Measurements from ENCODE around the gene ACOT8. TPM values are rescaled to one million over a fixed set of nuclear protein-coding genes. Genes with fewer than 3 reads are reported as not detected.

Gene ACOT8
- total and polyA plus RNA-seq, 10 of the 15 experiments (the other 5 are each of a cell fraction or from before 2014, with no cell fraction given): 5.1 to 47.9 (median 31.8) TPM

DNA sequence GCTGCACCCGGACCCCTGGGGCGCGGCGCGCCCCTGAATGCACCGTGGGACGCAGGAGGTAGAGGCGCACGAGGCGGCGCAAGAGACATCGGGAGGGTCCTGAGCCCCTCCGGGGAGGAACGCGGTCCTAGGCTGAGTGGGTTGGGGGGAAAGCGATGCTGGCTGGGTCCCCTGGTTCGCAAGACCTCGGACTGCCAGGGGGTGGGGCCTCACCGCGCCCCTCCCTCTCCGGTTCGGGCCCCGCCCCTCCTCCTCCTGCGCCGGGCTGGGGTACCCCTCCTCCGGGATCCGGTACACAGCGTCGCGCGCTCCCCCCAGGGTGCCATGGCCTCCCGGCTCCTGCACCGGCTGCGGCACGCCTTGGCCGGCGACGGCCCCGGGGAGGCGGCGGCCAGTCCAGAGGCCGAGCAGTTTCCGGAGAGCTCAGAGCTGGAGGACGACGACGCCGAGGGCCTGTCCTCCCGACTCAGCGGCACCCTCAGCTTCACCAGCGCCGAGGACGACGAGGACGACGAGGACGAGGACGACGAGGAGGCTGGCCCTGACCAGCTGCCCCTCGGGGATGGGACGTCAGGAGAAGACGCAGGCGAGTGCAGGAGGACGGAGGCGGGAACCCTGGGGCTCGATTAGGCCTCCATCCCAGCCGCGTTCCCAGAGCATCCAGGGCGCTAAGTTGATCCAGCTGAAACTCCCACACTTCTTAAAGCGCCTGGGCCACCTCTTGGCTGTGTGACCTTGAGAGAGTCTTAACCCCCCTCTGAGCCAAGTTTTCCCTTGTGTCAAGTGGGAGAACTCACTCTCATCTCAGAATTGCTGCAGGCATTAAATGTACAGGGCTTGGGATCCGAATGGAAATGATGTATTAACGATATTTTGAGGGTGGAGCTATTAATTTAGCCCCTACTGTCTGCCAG lies 23.1 kb downstream of the ACOT8 start (continued):
- TF ChIP-seq, protein P1, sequence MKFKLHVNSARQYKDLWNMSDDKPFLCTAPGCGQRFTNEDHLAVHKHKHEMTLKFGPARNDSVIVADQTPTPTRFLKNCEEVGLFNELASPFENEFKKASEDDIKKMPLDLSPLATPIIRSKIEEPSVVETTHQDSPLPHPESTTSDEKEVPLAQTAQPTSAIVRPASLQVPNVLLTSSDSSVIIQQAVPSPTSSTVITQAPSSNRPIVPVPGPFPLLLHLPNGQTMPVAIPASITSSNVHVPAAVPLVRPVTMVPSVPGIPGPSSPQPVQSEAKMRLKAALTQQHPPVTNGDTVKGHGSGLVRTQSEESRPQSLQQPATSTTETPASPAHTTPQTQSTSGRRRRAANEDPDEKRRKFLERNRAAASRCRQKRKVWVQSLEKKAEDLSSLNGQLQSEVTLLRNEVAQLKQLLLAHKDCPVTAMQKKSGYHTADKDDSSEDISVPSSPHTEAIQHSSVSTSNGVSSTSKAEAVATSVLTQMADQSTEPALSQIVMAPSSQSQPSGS (IDR thresholded peaks at IDR 0.05; ENCODE audit: low read length): no peak
- TF ChIP-seq STAT1 (conservative IDR thresholded peaks at IDR 0.05): no peak
- TF ChIP-seq, protein P2, sequence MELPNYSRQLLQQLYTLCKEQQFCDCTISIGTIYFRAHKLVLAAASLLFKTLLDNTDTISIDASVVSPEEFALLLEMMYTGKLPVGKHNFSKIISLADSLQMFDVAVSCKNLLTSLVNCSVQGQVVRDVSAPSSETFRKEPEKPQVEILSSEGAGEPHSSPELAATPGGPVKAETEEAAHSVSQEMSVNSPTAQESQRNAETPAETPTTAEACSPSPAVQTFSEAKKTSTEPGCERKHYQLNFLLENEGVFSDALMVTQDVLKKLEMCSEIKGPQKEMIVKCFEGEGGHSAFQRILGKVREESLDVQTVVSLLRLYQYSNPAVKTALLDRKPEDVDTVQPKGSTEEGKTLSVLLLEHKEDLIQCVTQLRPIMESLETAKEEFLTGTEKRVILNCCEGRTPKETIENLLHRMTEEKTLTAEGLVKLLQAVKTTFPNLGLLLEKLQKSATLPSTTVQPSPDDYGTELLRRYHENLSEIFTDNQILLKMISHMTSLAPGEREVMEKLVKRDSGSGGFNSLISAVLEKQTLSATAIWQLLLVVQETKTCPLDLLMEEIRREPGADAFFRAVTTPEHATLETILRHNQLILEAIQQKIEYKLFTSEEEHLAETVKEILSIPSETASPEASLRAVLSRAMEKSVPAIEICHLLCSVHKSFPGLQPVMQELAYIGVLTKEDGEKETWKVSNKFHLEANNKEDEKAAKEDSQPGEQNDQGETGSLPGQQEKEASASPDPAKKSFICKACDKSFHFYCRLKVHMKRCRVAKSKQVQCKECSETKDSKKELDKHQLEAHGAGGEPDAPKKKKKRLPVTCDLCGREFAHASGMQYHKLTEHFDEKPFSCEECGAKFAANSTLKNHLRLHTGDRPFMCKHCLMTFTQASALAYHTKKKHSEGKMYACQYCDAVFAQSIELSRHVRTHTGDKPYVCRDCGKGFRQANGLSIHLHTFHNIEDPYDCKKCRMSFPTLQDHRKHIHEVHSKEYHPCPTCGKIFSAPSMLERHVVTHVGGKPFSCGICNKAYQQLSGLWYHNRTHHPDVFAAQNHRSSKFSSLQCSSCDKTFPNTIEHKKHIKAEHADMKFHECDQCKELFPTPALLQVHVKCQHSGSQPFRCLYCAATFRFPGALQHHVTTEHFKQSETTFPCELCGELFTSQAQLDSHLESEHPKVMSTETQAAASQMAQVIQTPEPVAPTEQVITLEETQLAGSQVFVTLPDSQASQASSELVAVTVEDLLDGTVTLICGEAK (IDR thresholded peaks at IDR 0.05; ENCODE audit: borderline replicate concordance): no peak
- TF ChIP-seq, protein P3, sequence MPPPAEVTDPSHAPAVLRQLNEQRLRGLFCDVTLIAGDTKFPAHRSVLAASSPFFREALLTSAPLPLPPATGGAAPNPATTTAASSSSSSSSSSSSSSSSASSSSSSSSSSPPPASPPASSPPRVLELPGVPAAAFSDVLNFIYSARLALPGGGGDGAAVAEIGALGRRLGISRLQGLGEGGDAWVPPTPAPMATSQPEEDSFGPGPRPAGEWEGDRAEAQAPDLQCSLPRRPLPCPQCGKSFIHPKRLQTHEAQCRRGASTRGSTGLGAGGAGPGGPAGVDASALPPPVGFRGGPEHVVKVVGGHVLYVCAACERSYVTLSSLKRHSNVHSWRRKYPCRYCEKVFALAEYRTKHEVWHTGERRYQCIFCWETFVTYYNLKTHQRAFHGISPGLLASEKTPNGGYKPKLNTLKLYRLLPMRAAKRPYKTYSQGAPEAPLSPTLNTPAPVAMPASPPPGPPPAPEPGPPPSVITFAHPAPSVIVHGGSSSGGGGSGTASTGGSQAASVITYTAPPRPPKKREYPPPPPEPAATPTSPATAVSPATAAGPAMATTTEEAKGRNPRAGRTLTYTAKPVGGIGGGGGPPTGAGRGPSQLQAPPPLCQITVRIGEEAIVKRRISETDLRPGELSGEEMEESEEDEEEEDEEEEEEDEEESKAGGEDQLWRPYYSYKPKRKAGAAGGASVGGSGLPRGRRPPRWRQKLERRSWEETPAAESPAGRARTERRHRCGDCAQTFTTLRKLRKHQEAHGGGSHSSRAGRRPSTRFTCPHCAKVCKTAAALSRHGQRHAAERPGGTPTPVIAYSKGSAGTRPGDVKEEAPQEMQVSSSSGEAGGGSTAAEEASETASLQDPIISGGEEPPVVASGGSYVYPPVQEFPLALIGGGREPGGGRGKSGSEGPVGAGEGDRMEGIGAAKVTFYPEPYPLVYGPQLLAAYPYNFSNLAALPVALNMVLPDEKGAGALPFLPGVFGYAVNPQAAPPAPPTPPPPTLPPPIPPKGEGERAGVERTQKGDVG (CRISPR knock-in tag; IDR thresholded peaks at IDR 0.05): no peak
- TF ChIP-seq TCF3 (IDR thresholded peaks at IDR 0.05; ENCODE audit: borderline replicate concordance, insufficient read depth, low read depth, low read length): no peak
- TF ChIP-seq, protein P4, sequence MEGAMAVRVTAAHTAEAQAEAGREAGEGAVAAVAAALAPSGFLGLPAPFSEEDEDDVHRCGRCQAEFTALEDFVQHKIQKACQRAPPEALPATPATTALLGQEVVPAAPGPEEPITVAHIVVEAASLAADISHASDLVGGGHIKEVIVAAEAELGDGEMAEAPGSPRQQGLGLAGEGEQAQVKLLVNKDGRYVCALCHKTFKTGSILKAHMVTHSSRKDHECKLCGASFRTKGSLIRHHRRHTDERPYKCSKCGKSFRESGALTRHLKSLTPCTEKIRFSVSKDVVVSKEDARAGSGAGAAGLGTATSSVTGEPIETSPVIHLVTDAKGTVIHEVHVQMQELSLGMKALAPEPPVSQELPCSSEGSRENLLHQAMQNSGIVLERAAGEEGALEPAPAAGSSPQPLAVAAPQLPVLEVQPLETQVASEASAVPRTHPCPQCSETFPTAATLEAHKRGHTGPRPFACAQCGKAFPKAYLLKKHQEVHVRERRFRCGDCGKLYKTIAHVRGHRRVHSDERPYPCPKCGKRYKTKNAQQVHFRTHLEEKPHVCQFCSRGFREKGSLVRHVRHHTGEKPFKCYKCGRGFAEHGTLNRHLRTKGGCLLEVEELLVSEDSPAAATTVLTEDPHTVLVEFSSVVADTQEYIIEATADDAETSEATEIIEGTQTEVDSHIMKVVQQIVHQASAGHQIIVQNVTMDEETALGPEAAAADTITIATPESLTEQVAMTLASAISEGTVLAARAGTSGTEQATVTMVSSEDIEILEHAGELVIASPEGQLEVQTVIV (IDR thresholded peaks at IDR 0.05; ENCODE audit: borderline replicate concordance, partially characterized antibody): no peak
- no peak for TF ChIP-seq ZNF622 (IDR thresholded peaks at IDR 0.05)
- TF ChIP-seq MYB (IDR thresholded peaks at IDR 0.05; ENCODE audit: borderline replicate concordance, low read depth, low read length): no peak
- peak; percentile 30; the same call in 1 of the 2 replicates for TF ChIP-seq IKZF1 (conservative IDR thresholded peaks at IDR 0.05)
- TF ChIP-seq CREB1 (IDR thresholded peaks at IDR 0.05; ENCODE audit: low read depth): no peak
- TF ChIP-seq MEF2A (IDR thresholded peaks at IDR 0.05; ENCODE audit: insufficient read depth, low read depth, low read length): no peak
- TF ChIP-seq RB1 (IDR thresholded peaks at IDR 0.05; ENCODE audit: borderline replicate concordance): no peak
- TF ChIP-seq TCF12 (IDR thresholded peaks at IDR 0.05; ENCODE audit: low read depth, low read length): no peak

All from GM12878 (cell line).